Hepatocyte (in vitro differentiated cells): ENCODE measurements around the gene IAH1. TPM values are rescaled to one million over a fixed set of nuclear protein-coding genes. Genes with fewer than 3 reads are reported as not detected.

Source experiments
- DNase-seq: peaks from one replicate; pipeline ENCODE4 v3.0.0-alpha.2; 2016; ENCODE audit warnings: low spot score
- H2AFZ ChIP-seq: fragments of 200-600 bp; sonication (generic); 2 replicates; pipeline ENCODE4 v1.6.0; 2016; ENCODE audit warnings: antibody characterized with exemption, mild to moderate bottlenecking
- H3K27ac ChIP-seq: fragments of 200-600 bp; sonication (generic); 2 replicates; pipeline ENCODE4 v1.5.1; 2016; ENCODE audit warnings: mild to moderate bottlenecking
- H3K27me3 ChIP-seq: fragments of 200-600 bp; sonication (generic); 2 replicates; pipeline ENCODE4 v1.6.1; 2016
- H3K36me3 ChIP-seq: fragments of 200-600 bp; sonication (generic); replicated peaks from 2 replicates; pipeline ENCODE4 v1.5.1; 2016; ENCODE audit warnings: low read depth; ENCODE audit not compliant: insufficient read depth
- H3K4me1 ChIP-seq: fragments of 200-600 bp; sonication (generic); 2 replicates; pipeline ENCODE4 v1.5.1; 2016; ENCODE audit warnings: mild to moderate bottlenecking, moderate library complexity; ENCODE audit not compliant: insufficient read depth
- H3K4me2 ChIP-seq: fragments of 200-600 bp; sonication (generic); 2 replicates; pipeline ENCODE4 v1.6.0; 2016
- H3K4me3 ChIP-seq: fragments of 200-600 bp; sonication (generic); 2 replicates; pipeline ENCODE4 v1.5.1; 2016; ENCODE audit warnings: mild to moderate bottlenecking
- H3K79me2 ChIP-seq: fragments of 200-600 bp; sonication (generic); 2 replicates; pipeline ENCODE4 v1.6.0; 2017; ENCODE audit warnings: mild to moderate bottlenecking
- H3K9me2 ChIP-seq: fragments of 200-600 bp; sonication (generic); replicated peaks from 2 replicates; pipeline ENCODE4 v1.6.0; 2017; ENCODE audit warnings: mild to moderate bottlenecking; ENCODE audit not compliant: insufficient read depth
- H3K9me3 ChIP-seq: fragments of 200-600 bp; sonication (generic); 2 replicates; pipeline ENCODE4 v1.5.1; 2016; ENCODE audit warnings: low read depth, mild to moderate bottlenecking
- H4K20me1 ChIP-seq: fragments of 200-600 bp; sonication (generic); 2 replicates; pipeline ENCODE4 v1.6.0; 2016; ENCODE audit warnings: mild to moderate bottlenecking; ENCODE audit not compliant: insufficient read depth, poor library complexity, severe bottlenecking
- EZH2 ChIP-seq: fragments of 200-600 bp; sonication (generic); IDR thresholded peaks from 2 replicates; pipeline ENCODE4 v1.6.1; 2016; ENCODE audit warnings: antibody characterized with exemption, mild to moderate bottlenecking, borderline replicate concordance
- EZH2phosphoT487 ChIP-seq: fragments of 200-600 bp; sonication (generic); IDR thresholded peaks from one replicate; pipeline ENCODE4 v1.6.1; 2018; ENCODE audit warnings: antibody characterized with exemption, mild to moderate bottlenecking, low read depth, moderate library complexity; ENCODE audit not compliant: unreplicated experiment, severe bottlenecking
- WGBS: methylation state at CpG from one replicate; pipeline ENCODE4 v1.1.6; 2016; ENCODE audit warnings: low lambda C conversion rate; ENCODE audit errors: missing lambda C conversion rate; 5-methylcytosine and 5-hydroxymethylcytosine counted together
- polyA plus RNA-seq: library from polyadenylated mRNA; unstranded; fragments of >200 nt; fragmentation: Nextera tagmentation; extraction: Ambion mirVana; gene quantifications from 2 replicates; pipeline ENCODE4 v1.2.1, GENCODE V29; 2016
- total RNA-seq: library from RNA; depleted of rRNA; stranded (reverse); fragments of >200 nt; gene quantifications from 2 replicates; pipeline ENCODE4 v1.2.3, GENCODE V29; 2014
- TF ChIP-seq, protein P1 (sequence below): fragments of 200-600 bp; sonication (generic); IDR thresholded peaks from 2 replicates; pipeline ENCODE4 v1.5.1; 2016; ENCODE audit warnings: antibody characterized with exemption, mild to moderate bottlenecking; ENCODE audit not compliant: poor library complexity

IAH1 gene
- total and polyA plus RNA-seq, 2 experiments from 2014 or later = 44.2 to 46.7 TPM

DNA sequence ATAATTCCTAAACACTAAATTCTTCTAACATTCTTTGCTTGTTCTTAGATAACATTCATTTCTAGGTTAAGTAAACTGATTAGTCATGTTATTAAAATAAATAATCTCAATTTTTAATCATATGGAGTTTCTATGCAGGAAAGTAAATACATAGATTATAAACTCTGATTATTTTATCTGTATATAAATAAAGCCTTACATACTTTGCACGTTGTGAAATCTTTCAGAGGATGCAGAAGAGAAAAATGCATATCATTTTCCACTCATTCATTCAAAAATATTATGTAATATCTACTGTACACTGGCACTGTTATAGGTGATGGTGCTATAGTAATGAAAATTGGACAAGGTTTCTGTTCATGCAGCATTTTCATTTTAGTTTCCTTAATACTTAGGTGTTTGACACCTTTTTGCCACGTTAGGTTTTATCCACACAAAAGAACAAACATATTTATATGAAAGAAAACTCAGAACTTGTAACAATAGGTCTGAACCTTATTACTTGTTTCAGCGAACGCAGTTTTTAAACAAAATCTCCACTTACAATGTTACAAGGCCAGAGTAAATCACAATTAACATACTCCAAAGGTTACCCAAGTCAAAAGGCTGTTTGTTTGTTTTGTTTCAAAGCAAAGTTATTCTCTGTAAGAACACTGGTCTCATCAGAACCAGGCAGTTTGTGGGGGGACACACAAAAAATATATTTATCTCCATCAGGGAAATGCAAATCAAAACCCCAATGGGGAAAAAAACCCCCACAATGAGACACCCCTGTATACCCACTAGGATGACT is 53.8 kb downstream of the IAH1 start:
- WGBS = 89% methylated on average over 4 of the region's 4 CpGs
- Histone ChIP-seq H3K4me2 (no peak overlapping the region), H3K9me3 (no peaks in the 10 kb centered on the region), H3K79me2 (peaks cover 13% of the 10 kb centered on the region), H3K36me3 (no peaks in the 10 kb centered on the region), H3K27me3 (no peaks in the 10 kb centered on the region), H4K20me1 (no peaks in the 10 kb centered on the region), H3K27ac (no peak overlapping the region), H3K4me3 (no peak overlapping the region), H2AFZ (no peak overlapping the region), H3K4me1 (no peaks in the 10 kb centered on the region), H3K9me2 (no peaks in the 10 kb centered on the region)
- no peak for DNase-seq
- TF ChIP-seq, protein P1, sequence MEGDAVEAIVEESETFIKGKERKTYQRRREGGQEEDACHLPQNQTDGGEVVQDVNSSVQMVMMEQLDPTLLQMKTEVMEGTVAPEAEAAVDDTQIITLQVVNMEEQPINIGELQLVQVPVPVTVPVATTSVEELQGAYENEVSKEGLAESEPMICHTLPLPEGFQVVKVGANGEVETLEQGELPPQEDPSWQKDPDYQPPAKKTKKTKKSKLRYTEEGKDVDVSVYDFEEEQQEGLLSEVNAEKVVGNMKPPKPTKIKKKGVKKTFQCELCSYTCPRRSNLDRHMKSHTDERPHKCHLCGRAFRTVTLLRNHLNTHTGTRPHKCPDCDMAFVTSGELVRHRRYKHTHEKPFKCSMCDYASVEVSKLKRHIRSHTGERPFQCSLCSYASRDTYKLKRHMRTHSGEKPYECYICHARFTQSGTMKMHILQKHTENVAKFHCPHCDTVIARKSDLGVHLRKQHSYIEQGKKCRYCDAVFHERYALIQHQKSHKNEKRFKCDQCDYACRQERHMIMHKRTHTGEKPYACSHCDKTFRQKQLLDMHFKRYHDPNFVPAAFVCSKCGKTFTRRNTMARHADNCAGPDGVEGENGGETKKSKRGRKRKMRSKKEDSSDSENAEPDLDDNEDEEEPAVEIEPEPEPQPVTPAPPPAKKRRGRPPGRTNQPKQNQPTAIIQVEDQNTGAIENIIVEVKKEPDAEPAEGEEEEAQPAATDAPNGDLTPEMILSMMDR = no peak
- TF ChIP-seq EZH2 (no peak), EZH2phosphoT487 (no peak)

GRCh38 chr2:9532421-9532820 is 58.1 kb downstream of the IAH1 start:
- WGBS = 97% methylated on average over 4 of the region's 4 CpGs
- no peak for TF ChIP-seq EZH2phosphoT487
- Histone ChIP-seq H3K9me2 (no peaks in the 10 kb centered on the region), H3K4me1 (no peaks in the 10 kb centered on the region), H3K27ac (no peak overlapping the region), H3K4me3 (no peak overlapping the region), H2AFZ (no peak overlapping the region), H4K20me1 (no peaks in the 10 kb centered on the region), H3K4me2 (no peak overlapping the region), H3K27me3 (no peaks in the 10 kb centered on the region), H3K9me3 (no peaks in the 10 kb centered on the region), H3K36me3 (no peaks in the 10 kb centered on the region), H3K79me2 (peaks cover 29% of the 10 kb centered on the region)
- no peak for DNase-seq

GRCh38 chr2:9533663-9534062 is 59.3 kb downstream of the IAH1 start:
- Histone ChIP-seq H4K20me1 (no peaks in the 10 kb centered on the region), H3K4me1 (no peaks in the 10 kb centered on the region), H3K79me2 (peaks cover 30% of the 10 kb centered on the region), H3K9me2 (no peaks in the 10 kb centered on the region), H3K27me3 (no peaks in the 10 kb centered on the region), H3K27ac (no peak overlapping the region), H3K36me3 (no peaks in the 10 kb centered on the region), H2AFZ (no peak overlapping the region), H3K4me2 (no peak overlapping the region), H3K9me3 (no peaks in the 10 kb centered on the region), H3K4me3 (no peak overlapping the region)
- TF ChIP-seq, protein P1 = no peak
- TF ChIP-seq EZH2phosphoT487 (no peak), EZH2 (no peak)
- DNase-seq = no peak
- 96% methylated on average over 2 of the region's 2 CpGs for WGBS

GRCh38 chr2:9535177-9535576 is 60.8 kb downstream of the IAH1 start:
- TF ChIP-seq EZH2phosphoT487 (no peak), EZH2 (no peak)
- TF ChIP-seq, protein P1 = no peak

More at GRCh38 chr2:9535177-9535576, 60.8 kb downstream of the IAH1 start:
- Histone ChIP-seq H3K27ac (no peak overlapping the region), H3K9me2 (no peaks in the 10 kb centered on the region), H3K9me3 (no peaks in the 10 kb centered on the region), H4K20me1 (no peaks in the 10 kb centered on the region), H3K4me3 (no peak overlapping the region), H3K36me3 (no peaks in the 10 kb centered on the region), H2AFZ (no peak overlapping the region), H3K27me3 (no peaks in the 10 kb centered on the region), H3K79me2 (peaks cover 35% of the 10 kb centered on the region), H3K4me2 (no peak overlapping the region), H3K4me1 (no peaks in the 10 kb centered on the region)
- 77% methylated on average over 1 of the region's 1 CpG for WGBS
- DNase-seq = no peak
